ENCODE results near the gene F13A1. TPM values are rescaled to one million over a fixed set of nuclear protein-coding genes. Genes with fewer than 3 reads are reported as not detected.
"Not testable (repeated sequence)": the region's sequence is repeated elsewhere in the genome, so short reads cannot be mapped to it uniquely, and the experiment has no call there.

The F13A1 gene
- total RNA-seq, 2 donors from 2014 or later = not detected

DNA sequence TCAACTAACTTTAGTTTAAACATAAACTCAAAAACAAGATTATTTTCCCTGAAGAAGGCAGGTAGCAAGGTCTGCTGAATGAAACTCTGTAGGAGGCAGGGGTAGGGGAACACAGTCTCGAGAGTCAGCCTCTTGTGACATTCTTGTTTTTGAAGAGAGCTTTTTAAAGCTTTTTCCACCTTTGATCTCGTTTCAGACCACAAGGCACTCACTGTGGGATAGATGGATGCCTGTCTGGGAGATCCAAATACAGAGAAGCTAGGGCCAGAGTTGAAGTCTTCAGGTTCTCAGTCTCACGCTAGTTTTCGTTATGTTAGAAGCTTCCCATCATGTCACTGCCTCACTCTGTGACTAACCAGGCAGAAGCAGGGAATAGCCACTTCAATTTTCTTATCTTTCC is 14.9 kb downstream of the F13A1 start:
- H3K27ac Mint-ChIP-seq = no peak overlapping the region
- DNase-seq (no peak), ATAC-seq (replicated peaks in 1 of 2) (no peak)
- peaks cover 0 to 2% of the 10 kb centered on the region in 2 donors for H3K9me3 Mint-ChIP-seq
- H3K4me1 Mint-ChIP-seq (ENCODE audit: low read depth) = no peaks in the 10 kb centered on the region
- H3K4me3 Mint-ChIP-seq = no peak overlapping the region
- H3K36me3 Mint-ChIP-seq (ENCODE audit: insufficient read depth in 2 of 2) = no peaks in the 10 kb centered on the region
- peaks cover 31% of the 10 kb centered on the region for H3K27me3 Mint-ChIP-seq (ENCODE audit: low read depth)

DNA sequence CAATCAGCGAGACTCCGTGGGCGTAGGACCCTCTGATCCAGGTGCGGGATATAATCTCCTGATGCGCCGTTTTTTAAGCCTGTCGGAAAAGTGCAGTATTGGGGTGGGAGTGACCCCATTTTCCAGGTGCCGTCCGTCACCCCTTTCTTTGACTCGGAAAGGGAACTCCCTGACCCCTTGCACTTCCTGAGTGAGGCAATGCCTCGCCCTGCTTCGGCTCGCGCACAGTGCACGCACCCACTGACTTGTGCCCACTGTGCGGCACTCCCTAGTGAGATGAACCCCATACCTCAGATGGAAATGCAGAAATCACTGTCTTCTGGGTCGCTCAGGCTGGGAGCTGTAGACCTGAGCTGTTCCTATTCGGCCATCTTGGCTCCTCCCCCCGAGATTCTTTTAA is 20.1 kb downstream of the F13A1 start:
- H3K27me3 Mint-ChIP-seq (ENCODE audit: low read depth) = peaks cover 24% of the 10 kb centered on the region
- DNase-seq; ATAC-seq (replicated peaks in 1 of 2); H3K4me3 Mint-ChIP-seq; H3K4me1 Mint-ChIP-seq (ENCODE audit: low read depth); H3K9me3 Mint-ChIP-seq; H3K36me3 Mint-ChIP-seq (ENCODE audit: insufficient read depth in 2 of 2); H3K27ac Mint-ChIP-seq: not testable (repeated sequence)

DNA sequence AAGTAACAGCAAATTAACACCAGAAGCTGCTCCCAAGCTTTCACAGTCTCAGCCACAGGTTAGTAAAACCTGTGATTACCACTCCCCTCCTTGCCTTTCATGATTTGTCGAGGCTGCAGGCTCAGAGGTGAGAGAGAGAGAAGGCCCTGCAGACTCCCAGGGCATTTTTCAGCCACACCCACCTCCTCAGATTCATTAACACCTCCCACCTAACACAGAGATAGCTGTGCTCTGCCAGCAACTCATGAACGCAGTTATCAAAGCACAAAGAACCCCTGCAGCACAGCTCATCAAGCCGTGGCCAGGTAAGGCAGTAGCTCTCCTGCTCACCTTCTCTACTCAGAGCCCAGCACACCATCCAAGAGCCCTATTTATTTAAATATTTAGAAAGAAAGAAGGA is 27.1 kb downstream of the F13A1 start:
- Mint-ChIP-seq H3K27ac (no peak overlapping the region), H3K4me3 (no peak overlapping the region), H3K27me3 (ENCODE audit: low read depth) (peaks cover 31% of the 10 kb centered on the region), H3K4me1 (ENCODE audit: low read depth) (no peaks in the 10 kb centered on the region), H3K36me3 (ENCODE audit: insufficient read depth in 2 of 2) (no peaks in the 10 kb centered on the region), H3K9me3 (no peaks in the 10 kb centered on the region)
- DNase-seq (no peak), ATAC-seq (replicated peaks in 1 of 2) (no peak)

DNA sequence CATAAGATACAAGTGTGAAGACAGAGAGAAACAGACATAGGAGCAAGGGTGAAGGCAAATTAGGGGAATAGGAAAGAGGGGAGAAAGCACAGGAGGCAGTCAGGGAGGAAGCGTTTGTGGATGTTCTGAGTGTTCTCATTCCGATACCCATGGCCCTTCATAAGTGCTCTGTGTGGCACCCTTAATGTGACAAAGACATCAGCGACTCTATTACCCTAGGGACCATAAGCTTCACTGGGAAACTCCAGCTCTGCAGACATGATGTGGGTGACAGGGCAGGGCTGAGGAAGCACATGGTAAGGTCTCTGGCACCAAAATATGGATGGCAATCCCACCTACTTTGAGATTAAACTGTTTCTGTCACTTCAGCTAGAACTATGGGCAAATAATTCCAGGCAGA is 33.0 kb downstream of the F13A1 start:
- ATAC-seq (replicated peaks in 1 of 2) (no peak), DNase-seq (no peak)
- H3K27ac Mint-ChIP-seq = no peak overlapping the region
- no peaks in the 10 kb centered on the region for H3K9me3 Mint-ChIP-seq
- no peaks in the 10 kb centered on the region for H3K36me3 Mint-ChIP-seq (ENCODE audit: insufficient read depth in 2 of 2)
- H3K4me3 Mint-ChIP-seq = no peak overlapping the region
- H3K27me3 Mint-ChIP-seq (ENCODE audit: low read depth) = peaks cover 28% of the 10 kb centered on the region
- H3K4me1 Mint-ChIP-seq (ENCODE audit: low read depth) = no peaks in the 10 kb centered on the region

DNA sequence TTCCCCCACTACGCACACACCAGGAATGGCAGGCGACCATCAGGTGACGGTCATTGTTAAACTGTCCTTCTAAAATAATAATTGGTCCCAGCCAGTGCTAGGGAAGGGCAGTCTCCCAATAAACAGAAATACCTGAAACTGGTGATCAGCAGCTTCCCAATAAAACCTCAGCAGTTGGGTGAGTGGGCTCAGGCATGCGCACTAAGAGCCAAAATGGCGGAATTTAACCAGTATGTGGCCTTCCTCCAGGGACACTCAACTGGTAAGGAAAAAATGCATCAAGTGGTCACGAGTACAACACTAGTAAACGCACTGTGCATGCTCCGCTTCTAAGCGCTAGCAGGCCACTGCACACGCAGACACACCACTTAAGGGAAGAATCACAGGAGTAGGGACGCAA is 34.8 kb downstream of the F13A1 start:
- no peak overlapping the region for H3K4me3 Mint-ChIP-seq
- no peak for DNase-seq
- H3K27ac Mint-ChIP-seq = no peak overlapping the region
- no peak for ATAC-seq (replicated peaks in 1 of 2)
- H3K9me3 Mint-ChIP-seq = no peaks in the 10 kb centered on the region
- H3K27me3 Mint-ChIP-seq (ENCODE audit: low read depth) = peaks cover 11% of the 10 kb centered on the region
- H3K4me1 Mint-ChIP-seq (ENCODE audit: low read depth) = no peaks in the 10 kb centered on the region
- no peaks in the 10 kb centered on the region for H3K36me3 Mint-ChIP-seq (ENCODE audit: insufficient read depth in 2 of 2)

DNA sequence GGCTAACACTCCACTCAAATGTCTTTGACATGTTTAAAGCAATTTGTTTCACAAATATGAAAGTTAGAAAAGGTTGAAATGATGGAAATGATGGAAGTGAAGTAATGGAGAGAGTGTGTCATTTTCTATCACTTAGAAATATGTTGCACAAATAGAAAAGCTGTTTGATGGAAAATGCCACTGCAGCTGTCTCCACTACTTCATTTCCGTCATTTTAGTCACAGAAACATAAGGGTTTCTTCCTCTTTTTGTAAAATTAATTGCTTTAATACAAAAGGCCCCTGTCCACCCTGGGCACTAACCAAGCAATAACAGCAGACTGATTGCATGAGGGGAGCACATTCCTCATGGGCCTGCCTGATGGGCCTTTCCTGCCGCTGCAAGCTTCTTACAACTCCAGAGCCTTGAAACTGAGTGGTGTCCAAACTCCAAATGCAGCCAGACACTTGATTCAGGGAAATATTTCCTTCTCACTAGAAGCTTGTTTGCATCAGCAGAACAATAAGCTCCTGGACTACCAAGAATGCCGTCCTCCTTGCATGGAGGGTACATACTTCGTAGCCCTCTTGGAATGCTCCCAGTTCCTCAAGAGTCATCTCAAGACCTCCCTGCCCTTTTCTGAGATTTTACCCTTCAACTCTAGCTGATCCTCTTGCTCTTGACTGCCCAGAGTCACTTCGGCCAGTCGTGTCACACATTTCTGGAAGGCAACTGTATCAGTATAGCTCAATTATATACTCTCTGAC is 36.1 kb downstream of the F13A1 start:
- no peak for DNase-seq
- Mint-ChIP-seq H3K36me3 (ENCODE audit: insufficient read depth in 2 of 2) (no peaks in the 10 kb centered on the region), H3K27me3 (ENCODE audit: low read depth) (peaks cover 8% of the 10 kb centered on the region), H3K4me3 (no peak overlapping the region), H3K9me3 (no peaks in the 10 kb centered on the region), H3K4me1 (ENCODE audit: low read depth) (no peaks in the 10 kb centered on the region), H3K27ac (no peak overlapping the region)
- no peak for ATAC-seq (replicated peaks in 1 of 2)

DNA sequence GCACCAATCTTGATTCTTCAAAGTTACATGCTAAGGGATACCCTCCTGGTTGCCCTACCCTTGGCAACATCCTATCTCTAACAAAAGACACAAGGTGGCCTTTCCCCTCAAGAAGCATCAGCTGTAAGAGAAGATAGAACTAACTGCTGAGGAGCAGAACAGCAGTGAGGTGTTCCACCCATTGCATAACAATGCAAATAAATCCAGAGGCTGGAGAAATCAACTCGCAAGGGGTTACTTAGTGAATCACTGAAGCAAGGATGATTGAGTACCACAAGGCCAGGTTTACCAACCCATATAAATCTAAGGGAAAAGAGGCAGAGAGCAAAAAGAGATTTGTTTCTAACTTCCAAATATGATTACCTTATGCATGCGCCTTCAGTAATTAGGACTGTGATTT is 36.7 kb downstream of the F13A1 start:
- DNase-seq (no peak), ATAC-seq (replicated peaks in 1 of 2) (no peak)
- no peaks in the 10 kb centered on the region for H3K36me3 Mint-ChIP-seq (ENCODE audit: insufficient read depth in 2 of 2)
- H3K27me3 Mint-ChIP-seq (ENCODE audit: low read depth) = peaks cover 12% of the 10 kb centered on the region
- H3K27ac Mint-ChIP-seq = no peak overlapping the region
- H3K4me1 Mint-ChIP-seq (ENCODE audit: low read depth) = no peaks in the 10 kb centered on the region
- no peaks in the 10 kb centered on the region for H3K9me3 Mint-ChIP-seq
- no peak overlapping the region for H3K4me3 Mint-ChIP-seq

DNA sequence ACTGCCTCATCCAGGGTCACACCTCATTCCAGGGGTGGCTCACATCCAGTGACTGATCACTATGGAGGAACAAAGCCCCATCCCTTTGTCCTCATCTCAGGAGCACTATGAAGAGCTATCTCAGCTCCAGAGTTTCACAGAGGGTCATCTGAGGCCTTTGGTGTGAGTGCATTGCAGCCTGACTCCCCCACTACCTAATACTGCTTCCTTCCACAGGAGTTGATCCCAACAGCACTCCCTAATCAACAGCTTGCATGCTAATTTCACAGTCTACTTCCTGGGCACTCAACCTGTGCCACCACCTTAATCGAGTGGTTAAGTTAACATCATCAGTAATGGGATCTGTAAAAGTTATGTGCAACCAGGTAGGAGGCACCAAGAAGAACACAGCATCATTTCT is 37.7 kb downstream of the F13A1 start:
- DNase-seq = no peak
- ATAC-seq (replicated peaks in 1 of 2) = no peak
- no peaks in the 10 kb centered on the region for H3K36me3 Mint-ChIP-seq (ENCODE audit: insufficient read depth in 2 of 2)
- no peaks in the 10 kb centered on the region for H3K9me3 Mint-ChIP-seq
- no peaks in the 10 kb centered on the region for H3K4me1 Mint-ChIP-seq (ENCODE audit: low read depth)
- H3K4me3 Mint-ChIP-seq = no peak overlapping the region
- H3K27me3 Mint-ChIP-seq (ENCODE audit: low read depth) = peaks cover 15% of the 10 kb centered on the region
- H3K27ac Mint-ChIP-seq = no peak overlapping the region

DNA sequence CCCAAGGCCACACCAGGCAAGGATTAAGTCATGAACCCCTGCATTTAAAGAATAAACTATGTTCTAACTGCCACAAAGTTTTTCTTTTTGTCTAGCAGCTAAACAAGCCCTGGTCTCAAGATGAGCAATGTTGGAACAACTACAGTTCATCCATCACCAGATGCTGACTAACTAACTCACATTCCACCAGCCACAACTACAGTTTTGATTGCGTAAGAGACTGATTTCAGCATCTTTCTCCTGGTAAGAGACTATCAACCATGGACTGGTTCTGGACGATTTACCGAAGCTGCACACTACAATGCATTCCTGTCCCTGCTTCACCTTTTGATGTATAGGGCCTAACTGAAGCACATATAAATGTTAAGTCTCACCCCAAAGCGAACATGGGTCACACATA is 43.0 kb downstream of the F13A1 start:
- Mint-ChIP-seq H3K4me1 (ENCODE audit: low read depth) (no peaks in the 10 kb centered on the region), H3K36me3 (ENCODE audit: insufficient read depth in 2 of 2) (no peaks in the 10 kb centered on the region), H3K9me3 (no peaks in the 10 kb centered on the region), H3K27me3 (ENCODE audit: low read depth) (peaks cover 26% of the 10 kb centered on the region), H3K4me3 (no peak overlapping the region), H3K27ac (no peak overlapping the region)
- DNase-seq = no peak
- no peak for ATAC-seq (replicated peaks in 1 of 2)

DNA sequence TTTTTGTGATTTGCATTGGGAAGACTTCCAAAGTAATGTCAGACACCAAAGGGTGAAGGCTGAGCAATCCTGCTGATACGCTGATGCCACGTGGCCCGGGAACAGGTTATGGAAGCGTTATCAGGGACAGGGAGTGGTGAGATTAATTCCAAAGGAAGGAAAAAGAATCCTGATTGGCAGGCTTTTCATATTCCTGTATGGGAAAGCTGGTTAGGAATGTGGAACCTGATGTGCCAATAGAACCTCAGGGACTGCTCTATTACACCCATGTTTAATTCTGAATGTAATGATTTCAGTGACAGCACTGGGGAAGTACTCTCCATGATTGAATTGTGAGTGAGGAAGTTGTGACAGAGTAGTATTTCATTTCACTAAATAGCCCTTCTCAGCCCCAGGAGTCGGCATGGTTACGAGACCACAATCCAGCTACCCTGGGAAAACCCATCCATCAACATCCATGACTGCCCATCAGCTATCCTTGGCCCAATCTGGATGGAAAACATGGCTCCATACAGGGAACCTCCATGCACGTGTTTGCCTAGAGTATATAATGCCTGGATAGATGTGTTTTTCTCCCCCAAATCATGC is 49.4 kb downstream of the F13A1 start:
- DNase-seq (no peak), ATAC-seq (replicated peaks in 1 of 2) (no peak)
- H3K4me3 Mint-ChIP-seq = no peak overlapping the region
- no peak overlapping the region for H3K27ac Mint-ChIP-seq
- no peaks in the 10 kb centered on the region for H3K4me1 Mint-ChIP-seq (ENCODE audit: low read depth)
- H3K27me3 Mint-ChIP-seq (ENCODE audit: low read depth) = peaks cover 21% of the 10 kb centered on the region
- H3K36me3 Mint-ChIP-seq (ENCODE audit: insufficient read depth in 2 of 2) = no peaks in the 10 kb centered on the region
- peaks cover 0 to 1% of the 10 kb centered on the region in 2 donors for H3K9me3 Mint-ChIP-seq

DNA sequence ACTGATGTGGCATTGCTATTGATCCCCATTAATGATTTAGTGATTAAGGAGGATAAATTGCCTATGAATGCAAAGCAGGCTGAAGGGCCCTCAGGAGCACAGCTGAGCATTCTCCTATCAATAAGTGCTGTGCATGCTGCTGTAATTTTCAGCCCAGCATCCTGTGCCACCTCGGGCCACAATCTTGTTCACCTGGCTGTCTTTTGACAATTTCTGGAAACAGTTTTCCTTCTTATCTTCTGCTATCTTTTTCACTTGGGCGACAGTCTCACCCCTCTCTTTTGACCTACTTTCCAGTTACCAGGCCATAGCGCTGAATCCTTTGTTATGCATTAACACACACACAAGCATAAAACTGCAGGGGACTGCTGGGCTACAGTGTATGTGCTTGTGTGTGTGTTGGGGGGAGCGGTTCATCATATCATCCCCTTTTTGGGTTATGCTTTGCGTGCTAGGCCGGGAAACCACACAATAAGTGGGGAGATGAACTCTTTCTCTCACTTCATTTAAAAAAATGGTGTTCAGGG is 60.2 kb downstream of the F13A1 start:
- ATAC-seq (replicated peaks in 1 of 2) (no peak), DNase-seq (no peak)
- Mint-ChIP-seq H3K27ac (no peak overlapping the region), H3K27me3 (ENCODE audit: low read depth) (peaks cover 28% of the 10 kb centered on the region), H3K36me3 (ENCODE audit: insufficient read depth in 2 of 2) (no peaks in the 10 kb centered on the region), H3K4me1 (ENCODE audit: low read depth) (no peaks in the 10 kb centered on the region), H3K9me3 (no peaks in the 10 kb centered on the region), H3K4me3 (no peak overlapping the region)

DNA sequence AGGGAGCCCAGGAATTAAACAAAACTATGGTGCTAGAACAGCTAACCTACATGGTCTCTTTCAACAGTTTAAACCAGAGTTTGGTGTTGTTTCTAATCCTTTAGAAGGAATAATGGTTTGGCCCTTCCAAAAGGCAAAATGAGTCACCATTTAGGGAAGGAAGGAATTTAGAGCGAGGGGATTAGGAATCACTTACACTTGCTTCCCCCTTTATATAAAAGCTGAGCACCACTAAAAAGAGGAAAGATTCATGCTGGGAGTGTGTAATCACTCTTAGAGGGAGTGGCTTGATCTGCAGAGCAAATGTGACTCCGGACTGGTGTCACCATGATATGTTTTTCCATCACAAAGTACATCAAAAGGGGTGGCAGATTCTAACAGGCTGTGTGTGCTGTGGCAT is 63.6 kb downstream of the F13A1 start:
- ATAC-seq (replicated peaks in 1 of 2) = no peak
- Mint-ChIP-seq H3K27me3 (ENCODE audit: low read depth) (peaks cover 17% of the 10 kb centered on the region), H3K36me3 (ENCODE audit: insufficient read depth in 2 of 2) (no peaks in the 10 kb centered on the region), H3K27ac (no peak overlapping the region), H3K9me3 (no peaks in the 10 kb centered on the region), H3K4me3 (no peak overlapping the region), H3K4me1 (ENCODE audit: low read depth) (no peaks in the 10 kb centered on the region)
- DNase-seq = no peak

DNA sequence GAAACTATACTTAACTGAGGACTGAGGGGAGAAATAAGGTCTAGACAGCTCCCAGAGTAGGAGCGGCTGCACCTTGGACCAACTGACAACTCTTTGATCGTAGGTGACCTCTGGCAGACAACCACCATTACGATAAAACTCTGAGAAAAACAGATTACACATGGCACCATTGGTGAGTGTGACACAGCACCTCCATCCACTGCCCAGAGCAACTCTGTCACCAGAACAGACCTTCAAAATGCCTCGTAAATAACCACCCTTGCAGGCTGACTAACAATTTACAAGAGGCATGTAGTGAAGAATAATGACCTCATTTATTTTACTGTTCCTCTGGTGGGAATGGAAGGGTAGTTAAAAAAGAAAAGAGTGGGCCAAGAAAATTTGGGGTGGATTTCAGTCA is 64.2 kb downstream of the F13A1 start:
- H3K27ac Mint-ChIP-seq = no peak overlapping the region
- no peaks in the 10 kb centered on the region for H3K9me3 Mint-ChIP-seq
- DNase-seq (no peak), ATAC-seq (replicated peaks in 1 of 2) (no peak)
- H3K4me3 Mint-ChIP-seq = no peak overlapping the region
- peaks cover 23% of the 10 kb centered on the region for H3K27me3 Mint-ChIP-seq (ENCODE audit: low read depth)
- H3K4me1 Mint-ChIP-seq (ENCODE audit: low read depth) = no peaks in the 10 kb centered on the region
- no peaks in the 10 kb centered on the region for H3K36me3 Mint-ChIP-seq (ENCODE audit: insufficient read depth in 2 of 2)

Data from activated T-cell treated with anti-CD3 and anti-CD28 coated beads, Interleukin-2, amount 50 U/mL, for 72 hours (primary cell).